Esophagus muscularis mucosa (tissue), 4 donors: ENCODE measurements around the gene BAG5.

ENCODE experiments used
- CTCF ChIP-seq, 3 experiments: fragments of 200-600 bp in 2 of 3; fragments of 450-650 bp in 1 of 3; sonication (generic) in 2 of 3; IDR thresholded peaks; one replicate each; pipeline ENCODE4 v1.5.1; 2017 to 2019; ENCODE audit warnings: antibody characterized with exemption in 3 of 3, mild to moderate bottlenecking in 2 of 3, moderate library complexity in 1 of 3
- EP300 ChIP-seq: sonication (generic); formaldehyde crosslinking; IDR thresholded peaks from one replicate; pipeline ENCODE4 v1.6.1; 2017; ENCODE audit warnings: antibody characterized with exemption
- POLR2A ChIP-seq: fragments of 450-650 bp; IDR thresholded peaks from one replicate; pipeline ENCODE4 v1.6.1; 2017; ENCODE audit warnings: antibody characterized with exemption, moderate library complexity, mild to moderate bottlenecking, low read depth
- POLR2AphosphoS5 ChIP-seq, 2 donors: sonication (generic); formaldehyde crosslinking; IDR thresholded peaks; one replicate each; pipeline ENCODE4 v1.6.1; 2017; ENCODE audit warnings: antibody characterized with exemption in 2 of 2

- TF ChIP-seq CTCF (IDR thresholded peaks at IDR 0.05): peak; percentile 14 to 20 (median 18)
- TF ChIP-seq POLR2A: no peak
- TF ChIP-seq POLR2AphosphoS5 (IDR thresholded peaks at IDR 0.05): peak; percentile 76 to 84
- no peak for TF ChIP-seq EP300
Measured at GRCh38 chr14:103533137-103533998, 29.1 kb downstream of the BAG5 start.
